Measurements from ENCODE around the gene PUM2.

GRCh38 chr2:20350753-20351554 is at the start of gene PUM2:
- no peak; the same call in 1 of the 2 replicates for TF ChIP-seq CTCF (IDR thresholded peaks at IDR 0.05; ENCODE audit: low read depth, low read length)
- TF ChIP-seq EZH2phosphoT487 (IDR thresholded peaks at IDR 0.05; ENCODE audit: low read depth): no peak

Measured in OCI-LY3 (cell line).